K562 treated with DMSO at 1 percent for 12 hours (cell line): ENCODE results near the gene SLC9A8. TPM values are rescaled to one million over a fixed set of nuclear protein-coding genes. Genes with fewer than 3 reads are reported as not detected.

ENCODE experiments used
- total RNA-seq: library from RNA; unstranded; fragments of 300-600 nt; gene quantifications from 2 replicates; pipeline ENCODE4 v1.2.3, GENCODE V29; 2022; ENCODE audit not compliant: insufficient read depth

The SLC9A8 gene, protein sequence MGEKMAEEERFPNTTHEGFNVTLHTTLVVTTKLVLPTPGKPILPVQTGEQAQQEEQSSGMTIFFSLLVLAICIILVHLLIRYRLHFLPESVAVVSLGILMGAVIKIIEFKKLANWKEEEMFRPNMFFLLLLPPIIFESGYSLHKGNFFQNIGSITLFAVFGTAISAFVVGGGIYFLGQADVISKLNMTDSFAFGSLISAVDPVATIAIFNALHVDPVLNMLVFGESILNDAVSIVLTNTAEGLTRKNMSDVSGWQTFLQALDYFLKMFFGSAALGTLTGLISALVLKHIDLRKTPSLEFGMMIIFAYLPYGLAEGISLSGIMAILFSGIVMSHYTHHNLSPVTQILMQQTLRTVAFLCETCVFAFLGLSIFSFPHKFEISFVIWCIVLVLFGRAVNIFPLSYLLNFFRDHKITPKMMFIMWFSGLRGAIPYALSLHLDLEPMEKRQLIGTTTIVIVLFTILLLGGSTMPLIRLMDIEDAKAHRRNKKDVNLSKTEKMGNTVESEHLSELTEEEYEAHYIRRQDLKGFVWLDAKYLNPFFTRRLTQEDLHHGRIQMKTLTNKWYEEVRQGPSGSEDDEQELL
- 3.2 and 7.4 TPM in 2 replicates for total RNA-seq

DNA sequence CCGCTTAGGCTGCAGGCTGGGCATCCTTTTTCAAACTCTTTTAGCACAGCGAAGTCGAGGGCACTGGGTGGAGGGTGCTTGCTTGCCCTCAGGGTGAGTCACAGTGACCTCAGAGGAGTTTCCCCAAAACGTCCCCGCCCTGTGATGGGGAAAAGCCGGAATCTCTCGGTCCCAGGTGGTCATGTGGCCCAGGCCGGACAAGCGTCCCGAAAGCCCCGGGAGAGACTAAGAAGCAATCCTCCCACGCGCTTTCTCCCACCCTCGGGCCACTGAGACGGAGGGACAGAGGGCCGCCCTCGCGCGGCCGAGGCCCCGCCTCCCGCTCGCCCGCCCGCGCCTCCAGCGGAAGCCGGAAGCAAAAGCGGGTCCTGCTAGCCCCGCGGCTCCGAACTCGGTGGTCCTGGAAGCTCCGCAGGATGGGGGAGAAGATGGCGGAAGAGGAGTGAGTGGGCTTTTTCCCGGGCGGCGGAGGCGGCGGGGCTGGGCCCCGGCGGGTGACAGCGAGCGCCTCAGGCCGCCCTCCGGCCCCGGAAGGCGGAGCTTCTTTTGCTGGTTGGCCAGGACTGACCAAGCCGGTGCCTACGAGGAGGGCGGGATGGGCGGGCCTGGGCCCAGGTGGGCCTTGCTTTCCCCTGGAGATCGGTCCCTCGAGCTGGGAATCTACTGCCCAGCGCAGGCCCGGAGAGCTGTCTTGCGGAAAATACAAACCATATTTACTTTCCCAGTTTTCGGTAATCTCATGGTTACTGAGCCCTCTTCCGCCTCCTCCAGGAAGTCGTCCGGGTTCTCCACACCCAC is at the start of gene SLC9A8:
SLC9A8 (plus strand) TSS at position 322 of the 798 bp plus-strand sequence; CDS start at position 417, 95 bp downstream.

DNA sequence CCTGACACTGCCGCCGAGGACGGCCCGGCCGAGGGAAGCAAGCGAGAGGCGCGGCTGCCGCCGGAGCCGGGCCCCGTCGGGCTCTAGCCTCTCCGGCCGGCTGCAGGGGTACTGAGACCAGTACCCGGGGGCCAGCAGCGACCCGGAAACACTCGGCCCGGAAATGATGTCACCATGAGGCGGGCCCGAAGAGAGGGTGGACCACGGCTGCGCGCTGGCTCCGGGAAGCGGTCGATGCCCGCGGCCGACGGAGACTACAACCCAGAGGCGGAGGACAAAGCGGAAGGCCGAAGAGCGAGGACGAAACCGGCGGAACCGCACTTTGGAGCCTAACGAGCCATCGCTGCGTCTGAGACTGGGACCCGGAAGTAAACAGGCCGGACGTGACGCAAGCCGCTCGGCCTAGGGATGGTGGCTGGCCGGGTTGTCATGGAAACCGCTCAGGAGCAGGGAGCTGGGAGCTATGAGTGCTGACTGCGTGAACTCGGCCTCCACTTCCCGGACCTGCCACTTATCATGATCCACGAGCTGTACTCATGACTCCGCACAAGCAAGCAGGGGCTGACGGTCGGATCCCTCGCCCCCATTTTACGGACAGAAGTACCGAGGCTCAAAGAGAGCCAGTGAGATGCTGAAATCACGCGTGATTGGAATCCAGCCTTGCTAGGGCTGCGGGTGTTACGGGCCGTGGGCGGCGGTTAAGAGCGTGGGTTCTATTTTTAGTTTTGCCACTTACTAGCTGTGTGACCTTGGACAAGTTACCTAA is 102.9 kb downstream of the SLC9A8 start, which contains the start of gene SPATA2:
SPATA2 (minus strand) TSS at position 150 of the 766 bp plus-strand sequence. CDS start 7,039 bp downstream, outside the sequence.

DNA sequence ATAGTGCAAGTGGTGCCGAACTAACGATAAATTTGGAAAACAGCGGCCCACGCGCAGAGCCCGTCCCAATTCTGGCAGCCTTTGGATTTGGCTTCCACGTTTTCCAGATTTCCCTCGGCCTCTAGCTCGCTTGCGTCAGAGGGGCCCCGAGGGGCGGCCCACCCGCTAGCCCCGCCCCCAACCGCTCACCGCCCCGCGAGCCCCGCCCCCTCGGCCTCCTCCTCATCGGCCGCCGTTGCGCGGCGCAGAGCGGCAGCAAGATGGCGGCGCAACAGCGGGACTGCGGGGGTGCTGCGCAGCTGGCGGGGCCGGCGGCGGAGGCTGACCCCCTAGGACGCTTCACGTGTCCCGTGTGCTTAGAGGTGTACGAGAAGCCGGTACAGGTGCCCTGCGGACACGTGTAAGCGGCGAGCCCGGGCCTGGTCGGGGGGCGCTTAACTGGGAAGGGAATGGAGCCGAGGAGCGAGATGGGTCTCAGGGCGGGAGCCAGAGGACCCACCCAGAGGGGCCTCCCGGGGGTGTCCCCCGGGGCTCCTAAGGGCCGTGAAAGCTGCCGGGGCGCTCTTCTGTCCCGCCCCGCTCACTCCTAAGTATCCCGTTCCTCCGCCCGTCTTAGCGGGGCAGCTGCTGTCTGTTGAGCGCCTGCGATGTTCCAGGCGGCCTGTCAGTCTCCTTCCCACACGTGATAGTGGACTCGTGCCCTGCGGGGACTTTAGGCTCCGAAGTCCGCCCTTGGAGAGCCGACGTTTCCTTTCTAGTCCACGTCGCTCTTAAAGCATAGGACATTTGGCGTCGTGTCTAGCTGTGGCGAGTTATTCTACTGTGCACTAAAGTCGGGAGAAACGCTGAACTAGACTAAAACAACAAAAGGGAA is 123.8 kb downstream of the SLC9A8 start, which contains the start of gene RNF114:
RNF114 (plus strand) TSS at position 245 of the 874 bp plus-strand sequence; CDS start at position 261, 16 bp downstream.

Other genes with a start within 250 kb of the SLC9A8 start
- gene PTGIS, start 244.7 kb upstream of the SLC9A8 start, total RNA-seq = not detected in 2 replicates
- gene B4GALT5, start 99.0 kb upstream of the SLC9A8 start, total RNA-seq = 5.8 and 19.0 TPM in 2 replicates
- 3.3 and 8.8 TPM in 2 replicates for gene SPATA2, start 102.7 kb downstream of the SLC9A8 start, total RNA-seq
- 116 and 147 TPM in 2 replicates for gene RNF114, start 123.6 kb downstream of the SLC9A8 start, total RNA-seq
- 11.3 and 14.9 TPM in 2 replicates for gene SNAI1, start 170.2 kb downstream of the SLC9A8 start, total RNA-seq